NCI-H146 treated with DMSO at 0.1 percent for 48 hours (cell line): ENCODE results near the gene ZFY.
"Not testable (repeated sequence)": the region's sequence is repeated elsewhere in the genome, so short reads cannot be mapped to it uniquely, and the experiment has no call there.

ENCODE experiments used
- DNase-seq: peaks from one replicate; lab custom pipeline; 2025; ENCODE audit not compliant: unreplicated experiment; lab: John Stamatoyannopoulos, UW

ZFY gene

GRCh38 chrY:2972708-2973107 lies 37.5 kb downstream of the ZFY start:
- no peak for DNase-seq

- DNase-seq = no peak
Measured at GRCh38 chrY:2973110-2973751, 38.0 kb downstream of the ZFY start.

GRCh38 chrY:2979283-2979682 lies 44.1 kb downstream of the ZFY start:
- no peak for DNase-seq

- no peak for DNase-seq
Measured at GRCh38 chrY:2984491-2984890, 49.3 kb downstream of the ZFY start.

GRCh38 chrY:2987178-2987577 lies 52.0 kb downstream of the ZFY start:
- DNase-seq = not testable (repeated sequence)

- not testable (repeated sequence) for DNase-seq
Measured at GRCh38 chrY:2997369-2997768, 62.2 kb downstream of the ZFY start.

- DNase-seq = no peak
Measured at GRCh38 chrY:3002190-3002589, 67.0 kb downstream of the ZFY start.

- DNase-seq = no peak
Measured at GRCh38 chrY:3002680-3003515, 67.7 kb downstream of the ZFY start.

GRCh38 chrY:3003516-3003830 lies 68.3 kb downstream of the ZFY start:
- no peak for DNase-seq

GRCh38 chrY:3003846-3004245 lies 68.7 kb downstream of the ZFY start:
- no peak for DNase-seq

- DNase-seq = not testable (repeated sequence)
Measured at GRCh38 chrY:3006031-3006430, 70.8 kb downstream of the ZFY start.

- DNase-seq = no peak
Measured at GRCh38 chrY:3007967-3008366, 72.8 kb downstream of the ZFY start.

GRCh38 chrY:3012226-3012625 lies 77.0 kb downstream of the ZFY start:
- no peak for DNase-seq

- no peak for DNase-seq
Measured at GRCh38 chrY:3016594-3016993, 81.4 kb downstream of the ZFY start.

GRCh38 chrY:3018546-3018945 lies 83.4 kb downstream of the ZFY start:
- DNase-seq = no peak

- no peak for DNase-seq
Measured at GRCh38 chrY:3019584-3019983, 84.4 kb downstream of the ZFY start.

- DNase-seq = no peak
Measured at GRCh38 chrY:3021176-3021575, 86.0 kb downstream of the ZFY start.

- DNase-seq = no peak
Measured at GRCh38 chrY:3023606-3024005, 88.4 kb downstream of the ZFY start.

GRCh38 chrY:3025357-3025756 lies 90.2 kb downstream of the ZFY start:
- DNase-seq = no peak
